GM18873 (cell line): Measurements from ENCODE around the gene FN3K.
"Not testable (repeated sequence)": the region's sequence is repeated elsewhere in the genome, so short reads cannot be mapped to it uniquely, and the experiment has no call there.

Experiments used
- ATAC-seq: cut with Tn5 transposase; IDR thresholded peaks from one replicate; pipeline ENCODE4 v1.9.1; 2021; ENCODE audit warnings: mild to moderate bottlenecking, moderate library complexity, moderate number of reproducible peaks; ENCODE audit not compliant: unreplicated experiment, low FRiP score

FN3K gene

DNA sequence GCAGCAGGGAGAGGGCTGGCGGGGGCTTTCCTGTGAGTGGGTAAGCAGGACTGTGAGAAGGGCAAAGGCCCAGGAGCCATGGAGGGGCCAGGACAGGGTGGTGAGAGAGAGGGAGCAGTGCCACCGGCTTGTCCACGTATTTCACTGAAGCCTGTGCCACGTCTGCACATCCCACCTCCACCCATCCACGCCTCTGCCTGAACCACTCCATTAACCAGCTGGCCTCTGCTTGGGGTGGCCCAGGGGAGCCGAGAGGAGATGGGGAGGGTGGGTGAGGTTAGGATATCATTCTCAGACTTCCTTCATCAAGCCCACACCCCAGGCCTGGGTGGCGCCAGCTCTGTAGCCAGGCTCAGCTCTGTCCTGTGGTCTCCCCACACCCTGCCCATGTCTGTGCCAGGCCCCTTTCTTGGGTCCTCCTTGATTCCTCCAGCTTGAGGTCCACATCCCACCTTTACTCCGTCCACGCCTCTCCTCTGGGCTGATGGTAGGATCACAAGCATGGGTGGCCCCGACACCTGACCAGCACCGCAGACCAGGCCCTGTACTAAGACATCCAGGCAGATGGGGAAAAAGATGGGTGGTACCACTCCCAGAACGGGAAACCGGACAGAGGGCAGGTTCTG is 3.2 kb upstream of the FN3K start:
- ATAC-seq = no peak

DNA sequence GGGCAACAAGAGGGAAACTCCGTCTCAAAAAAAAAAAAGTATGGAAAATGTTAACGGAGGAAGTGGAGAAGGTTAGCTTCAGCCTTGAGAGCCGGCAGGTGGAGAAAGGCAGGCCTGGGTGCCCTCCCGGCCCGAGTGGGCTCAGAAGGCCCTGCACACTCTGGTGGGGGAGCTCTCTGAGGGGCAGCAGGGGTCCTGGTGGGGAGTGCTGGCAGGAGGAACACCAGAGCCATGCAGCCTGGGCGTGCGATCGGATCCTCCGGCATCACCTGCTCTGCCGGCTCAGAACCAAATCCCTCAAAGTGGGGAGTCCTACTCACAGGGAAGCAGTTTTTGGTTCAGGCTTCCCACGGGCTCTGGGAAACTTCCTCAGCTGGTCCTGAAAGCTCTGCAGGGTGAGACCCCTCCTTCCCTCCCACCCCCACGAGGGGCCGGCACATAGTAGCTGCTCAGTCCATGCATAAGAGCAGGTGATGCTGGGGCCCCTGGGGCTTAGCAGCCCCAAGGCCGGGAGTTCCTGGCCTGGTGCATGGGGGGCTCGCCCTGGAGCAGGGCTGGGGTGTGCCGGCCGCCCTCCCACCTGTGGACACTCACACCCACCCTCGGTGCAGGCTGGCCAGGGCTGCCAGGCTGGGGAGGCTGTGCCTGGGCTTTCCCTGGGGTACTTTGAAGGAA is 1.2 kb downstream of the FN3K start:
- no peak for ATAC-seq

DNA sequence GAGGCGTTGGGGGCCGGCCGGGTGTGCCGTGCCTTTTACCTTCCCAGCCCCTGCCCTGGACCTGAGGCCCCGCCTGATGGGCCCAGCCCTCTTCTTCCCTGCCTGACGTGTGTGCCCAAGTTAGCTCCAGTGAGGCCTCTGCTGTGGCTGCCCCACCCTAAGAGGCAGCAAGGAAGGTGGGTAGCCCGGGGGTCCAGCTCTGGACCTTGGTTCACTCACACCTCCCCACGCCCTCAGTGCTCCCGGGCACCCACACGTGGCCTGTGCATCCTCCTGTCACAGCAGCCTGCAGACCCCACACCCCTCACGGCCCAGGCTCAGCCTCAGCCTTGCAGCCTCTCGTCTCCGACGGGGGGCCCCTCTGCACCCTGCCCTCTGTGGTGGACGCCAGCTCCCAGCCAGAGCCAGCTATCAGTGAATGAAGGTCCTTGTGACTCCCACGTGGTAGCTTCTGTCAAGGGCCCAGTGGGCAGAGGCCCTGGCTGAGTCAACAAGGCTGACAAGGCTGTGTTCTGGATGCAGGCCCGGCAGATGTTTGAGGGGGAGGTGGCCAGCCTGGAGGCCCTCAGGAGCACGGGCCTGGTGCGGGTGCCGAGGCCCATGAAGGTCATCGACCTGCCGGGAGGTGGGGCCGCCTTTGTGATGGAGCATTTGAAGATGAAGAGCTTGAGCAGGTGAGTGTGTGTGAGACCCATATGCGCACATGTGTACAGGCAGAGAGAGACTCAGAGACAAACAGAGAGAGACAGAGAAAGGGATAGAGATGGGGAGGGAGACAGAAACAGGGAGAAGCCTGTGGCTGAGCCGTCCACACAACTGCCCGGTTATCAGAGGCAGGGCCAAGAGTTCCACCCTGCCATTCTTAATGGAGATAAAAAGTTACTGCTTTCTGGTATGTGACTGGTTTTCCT is 2.8 kb downstream of the FN3K start:
- ATAC-seq = no peak

DNA sequence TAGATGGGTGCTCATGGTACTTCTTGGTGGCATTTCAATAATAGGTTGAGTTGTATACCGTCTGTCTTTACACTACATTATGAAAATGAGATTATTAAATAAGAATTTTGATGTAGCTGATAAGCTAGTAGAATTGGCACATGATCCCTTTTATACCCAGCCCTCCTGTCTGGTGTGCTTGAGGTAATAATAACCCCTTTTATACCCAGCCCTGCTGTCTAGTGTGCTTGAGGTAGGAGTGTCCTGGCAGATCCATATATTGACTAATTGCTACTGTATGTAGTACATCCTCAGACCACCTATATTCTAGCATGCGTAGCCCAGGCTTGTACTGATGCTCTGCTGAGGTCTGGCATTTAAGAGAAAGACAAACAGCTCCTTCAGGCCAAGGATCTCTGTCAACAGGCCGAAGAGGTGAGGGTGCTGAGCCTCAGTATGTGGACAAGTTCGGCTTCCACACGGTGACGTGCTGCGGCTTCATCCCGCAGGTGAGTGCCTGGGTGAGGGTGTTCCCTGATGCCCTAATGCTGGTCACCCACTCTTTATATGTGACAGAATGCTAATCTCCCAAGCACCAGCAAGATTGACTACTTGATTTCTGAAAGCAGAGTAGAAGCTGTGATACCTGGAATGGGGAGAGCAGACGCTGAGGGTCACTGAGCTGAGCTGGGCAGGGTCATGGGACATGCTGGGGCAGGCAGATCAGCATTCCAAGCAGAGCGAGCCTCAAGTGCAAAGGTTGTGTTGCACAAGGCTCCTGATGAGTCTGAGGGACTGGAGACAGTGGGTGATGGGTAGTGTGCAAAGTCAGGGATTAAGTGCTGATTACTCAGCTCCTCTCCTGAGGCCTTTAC is 5.7 kb downstream of the FN3K start:
- no peak for ATAC-seq

DNA sequence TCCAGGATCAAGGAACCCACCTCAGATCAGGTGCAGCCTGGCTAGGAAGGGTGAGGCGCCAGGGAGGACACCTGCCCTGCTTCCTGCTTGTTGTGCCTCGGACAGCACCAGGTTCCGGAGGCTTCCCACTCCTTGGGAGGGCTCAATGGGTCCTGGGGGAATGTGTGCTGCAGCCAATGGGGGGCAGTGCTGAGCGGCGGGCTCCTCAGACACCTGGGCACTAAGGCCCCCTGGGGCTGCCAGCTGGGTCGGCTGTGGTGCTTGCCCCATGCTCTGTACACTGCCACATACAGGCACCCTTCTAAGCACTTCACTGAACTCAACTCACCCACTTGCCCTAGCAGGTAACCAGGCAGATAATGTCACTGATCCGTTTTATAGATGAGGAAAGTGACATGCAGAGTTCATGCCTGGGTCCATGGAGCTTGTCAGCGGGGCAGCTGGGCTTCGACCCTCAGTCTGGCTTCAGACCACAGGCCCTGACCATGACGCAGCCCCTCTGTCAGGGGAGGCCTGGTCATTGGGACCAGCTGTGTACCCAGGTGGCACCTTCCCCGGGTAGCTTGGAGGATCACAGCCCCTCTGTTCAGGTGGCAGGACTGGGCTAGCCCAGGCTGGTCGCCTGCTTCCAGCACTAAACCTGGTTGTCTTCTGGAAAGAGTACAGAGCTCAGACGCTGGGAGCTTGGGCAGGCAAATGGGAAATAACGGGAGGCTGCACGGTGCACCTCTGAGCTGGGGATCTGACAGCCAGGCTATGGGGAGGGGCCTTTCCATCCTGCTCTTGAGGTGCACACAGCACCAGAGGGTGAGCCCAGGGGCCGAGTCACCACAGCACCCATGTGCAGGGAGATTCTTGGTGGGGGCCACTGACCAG is 8.2 kb downstream of the FN3K start:
- ATAC-seq = no peak

DNA sequence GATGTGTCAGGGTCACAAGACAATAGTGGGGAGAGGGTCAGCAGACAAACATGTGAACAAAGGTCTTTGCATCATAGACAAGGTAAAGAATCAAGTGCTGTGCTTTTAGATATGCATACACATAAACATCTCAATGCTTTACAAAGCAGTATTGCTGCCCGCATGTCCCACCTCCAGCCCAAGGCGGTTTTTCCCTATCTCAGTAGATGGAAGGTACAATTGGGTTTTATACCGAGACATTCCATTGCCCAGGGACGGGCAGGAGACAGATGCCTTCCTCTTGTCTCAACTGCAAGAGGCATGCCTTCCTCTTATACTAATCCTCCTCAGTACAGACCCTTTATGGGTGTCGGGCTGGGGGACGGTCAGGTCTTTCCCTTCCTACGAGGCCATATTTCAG is 9.3 kb downstream of the FN3K start:
- not testable (repeated sequence) for ATAC-seq

DNA sequence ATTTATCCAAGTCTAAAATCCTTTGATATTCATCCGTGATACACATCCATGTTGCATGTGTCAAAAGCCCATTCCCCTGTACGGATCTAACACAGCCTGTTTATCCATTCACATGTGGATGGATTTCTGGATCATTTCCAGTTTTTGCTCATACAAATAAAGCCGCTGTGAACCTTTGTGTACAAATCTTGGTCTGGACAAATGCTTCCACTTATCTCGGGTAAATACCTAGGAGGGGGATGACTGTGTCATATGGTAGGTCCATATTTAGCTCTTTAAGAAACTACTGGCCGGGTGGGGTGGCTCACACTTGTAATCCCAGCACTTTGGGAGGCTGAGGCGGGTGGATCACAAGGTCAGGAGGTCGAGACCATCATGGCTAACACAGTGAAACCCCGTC is 10.1 kb downstream of the FN3K start:
- no peak for ATAC-seq

DNA sequence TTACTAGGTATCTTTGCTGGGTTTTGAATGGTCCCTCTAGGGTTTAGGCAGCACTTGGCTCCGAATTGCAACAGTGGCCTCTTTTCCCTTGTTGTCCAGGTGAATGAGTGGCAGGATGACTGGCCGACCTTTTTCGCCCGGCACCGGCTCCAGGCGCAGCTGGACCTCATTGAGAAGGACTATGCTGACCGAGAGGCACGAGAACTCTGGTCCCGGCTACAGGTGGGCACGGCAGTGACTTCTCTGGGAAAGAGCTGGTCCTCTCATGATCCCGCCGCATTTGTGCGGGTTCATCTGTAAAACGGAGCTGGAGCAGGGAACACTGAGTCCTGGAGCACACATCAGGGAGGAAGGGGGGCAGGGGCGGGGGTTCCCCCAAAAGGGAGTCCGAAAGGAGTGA is 13.3 kb downstream of the FN3K start:
- no peak for ATAC-seq

DNA sequence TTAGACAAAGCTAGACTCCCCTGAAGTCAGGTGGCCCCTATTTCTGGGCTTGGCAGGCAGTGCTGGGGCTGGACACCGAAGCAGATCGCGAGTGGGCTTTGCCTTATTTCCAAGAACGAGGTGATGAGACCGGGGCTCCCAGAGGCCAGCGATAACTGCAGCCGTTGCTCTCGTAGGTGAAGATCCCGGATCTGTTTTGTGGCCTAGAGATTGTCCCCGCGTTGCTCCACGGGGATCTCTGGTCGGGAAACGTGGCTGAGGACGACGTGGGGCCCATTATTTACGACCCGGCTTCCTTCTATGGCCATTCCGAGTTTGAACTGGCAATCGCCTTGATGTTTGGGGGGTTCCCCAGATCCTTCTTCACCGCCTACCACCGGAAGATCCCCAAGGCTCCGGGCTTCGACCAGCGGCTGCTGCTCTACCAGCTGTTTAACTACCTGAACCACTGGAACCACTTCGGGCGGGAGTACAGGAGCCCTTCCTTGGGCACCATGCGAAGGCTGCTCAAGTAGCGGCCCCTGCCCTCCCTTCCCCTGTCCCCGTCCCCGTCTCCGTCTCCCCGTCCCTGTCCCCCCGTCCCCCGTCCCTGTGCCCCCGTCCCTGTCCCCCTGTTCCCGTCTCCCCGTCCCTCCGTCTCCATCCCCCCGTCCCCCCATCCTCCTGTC is 15.0 kb downstream of the FN3K start:
- no peak for ATAC-seq

DNA sequence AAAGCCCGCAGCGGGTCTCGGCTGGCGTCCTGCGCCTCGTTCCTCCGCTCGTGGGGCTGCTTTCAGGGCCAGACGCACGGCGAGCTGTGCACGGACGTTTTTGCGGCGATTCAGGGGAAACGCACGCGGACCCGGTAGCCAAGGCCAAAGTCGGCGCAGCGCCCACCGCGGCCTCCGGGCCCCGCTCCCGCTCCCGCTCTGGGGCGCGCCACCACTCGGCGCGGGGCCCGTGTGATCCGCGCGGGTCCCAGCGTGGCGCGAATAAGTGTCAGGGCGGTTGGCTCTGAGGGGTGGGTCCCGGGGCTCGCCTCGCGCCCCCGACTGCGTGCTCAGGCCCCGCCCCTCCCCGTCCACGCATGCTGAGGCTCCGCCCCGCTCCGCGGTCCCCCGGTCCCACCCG is 15.8 kb downstream of the FN3K start:
- ATAC-seq = no peak

DNA sequence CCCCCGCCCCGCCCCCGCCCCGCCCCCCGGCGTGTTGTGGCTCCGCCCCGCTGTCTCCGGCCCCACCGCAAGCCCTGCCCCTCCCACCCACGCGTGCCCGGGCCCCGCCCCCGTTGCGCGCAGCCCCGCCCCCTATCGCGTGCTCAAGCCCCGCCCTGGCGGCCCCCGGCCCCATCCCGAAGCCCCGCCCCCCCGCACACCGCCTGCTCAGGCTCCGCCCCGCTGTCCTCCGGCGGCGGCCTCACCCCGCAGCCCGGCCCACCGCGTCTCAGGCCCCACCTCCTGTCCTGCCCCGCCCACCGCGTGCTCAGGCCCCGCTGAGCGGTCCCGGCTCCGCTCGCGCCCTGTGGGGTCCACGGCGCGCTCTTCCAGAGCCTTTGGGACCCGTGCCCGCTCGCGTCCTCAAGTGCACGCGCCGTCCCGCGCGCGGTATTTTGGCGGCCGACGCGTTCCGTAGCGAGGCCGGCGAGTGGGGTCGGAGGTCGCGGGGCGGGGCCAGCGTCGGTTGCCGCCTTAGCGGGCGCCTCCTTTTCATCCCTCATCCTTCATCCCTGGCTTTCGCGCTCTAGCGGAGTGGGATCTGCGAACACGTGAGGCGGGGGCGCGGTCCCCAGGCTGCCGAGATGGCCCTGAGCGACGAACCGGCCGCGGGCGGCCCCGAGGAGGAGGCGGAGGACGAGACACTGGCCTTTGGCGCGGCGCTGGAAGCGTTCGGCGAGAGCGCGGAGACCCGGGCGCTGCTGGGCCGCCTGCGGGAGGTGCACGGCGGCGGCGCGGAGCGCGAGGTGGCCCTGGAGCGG is 16.4 kb downstream of the FN3K start, which contains the start of gene TBCD:
Gene TBCD (plus strand): TSS at position 495 of the 800 bp plus-strand sequence. CDS start 129 bp downstream, at position 624.
- ATAC-seq = peak; percentile 50

DNA sequence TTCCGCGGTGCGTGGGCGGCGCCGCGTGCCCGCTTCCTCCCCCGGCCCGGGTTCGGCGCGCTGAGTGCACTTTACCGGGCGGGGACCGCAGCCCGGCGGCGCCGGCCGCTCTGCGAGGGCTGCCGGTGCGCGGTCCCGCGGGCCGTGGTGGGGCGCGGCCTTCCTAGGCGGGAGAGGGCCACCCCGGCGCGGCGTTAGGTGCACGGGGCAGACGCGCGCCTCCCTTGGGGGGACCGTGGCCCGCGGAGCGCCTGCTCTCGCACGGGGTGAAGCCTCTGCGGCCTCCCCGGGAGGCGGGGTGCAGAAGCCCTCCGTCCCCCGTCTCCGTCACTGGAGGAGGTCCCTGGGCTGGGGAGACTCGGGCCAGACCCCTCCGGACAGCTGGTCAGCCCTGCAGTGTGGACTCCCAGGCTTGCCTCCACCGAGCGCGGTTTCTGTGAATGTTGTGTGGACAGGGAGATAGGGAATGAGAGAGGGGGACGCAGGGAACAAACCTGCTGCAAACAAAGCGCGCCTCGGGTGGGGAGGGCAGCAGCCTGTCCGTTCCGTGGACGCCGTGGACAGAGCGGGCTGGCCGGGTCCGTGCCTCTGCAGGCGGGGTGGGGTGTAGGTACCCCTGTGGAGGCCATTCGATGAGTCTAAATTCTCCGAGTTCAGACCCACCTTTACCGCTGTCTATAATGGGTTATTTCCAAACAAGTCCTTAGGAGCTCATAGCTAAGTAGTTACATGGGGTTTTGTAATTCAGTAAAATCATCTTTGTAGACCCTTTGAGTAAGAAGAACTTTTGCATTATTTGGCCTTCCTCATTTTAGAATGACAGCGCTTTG is 17.2 kb downstream of the FN3K start:
- ATAC-seq = peak; percentile 9

DNA sequence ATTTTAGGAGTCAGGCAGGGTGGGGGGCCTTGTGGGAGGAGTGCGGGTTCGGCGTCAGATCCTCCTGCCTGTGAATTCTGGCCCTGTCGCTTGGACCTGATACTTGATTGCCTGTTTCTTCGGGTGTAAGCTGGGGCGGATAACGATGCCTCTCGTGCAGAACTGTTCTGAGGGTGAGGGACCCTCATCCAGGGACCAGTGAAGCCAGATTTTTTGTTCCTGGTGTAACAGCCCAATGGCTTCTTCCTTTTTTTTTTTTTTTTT is 17.7 kb downstream of the FN3K start:
- ATAC-seq = no peak

DNA sequence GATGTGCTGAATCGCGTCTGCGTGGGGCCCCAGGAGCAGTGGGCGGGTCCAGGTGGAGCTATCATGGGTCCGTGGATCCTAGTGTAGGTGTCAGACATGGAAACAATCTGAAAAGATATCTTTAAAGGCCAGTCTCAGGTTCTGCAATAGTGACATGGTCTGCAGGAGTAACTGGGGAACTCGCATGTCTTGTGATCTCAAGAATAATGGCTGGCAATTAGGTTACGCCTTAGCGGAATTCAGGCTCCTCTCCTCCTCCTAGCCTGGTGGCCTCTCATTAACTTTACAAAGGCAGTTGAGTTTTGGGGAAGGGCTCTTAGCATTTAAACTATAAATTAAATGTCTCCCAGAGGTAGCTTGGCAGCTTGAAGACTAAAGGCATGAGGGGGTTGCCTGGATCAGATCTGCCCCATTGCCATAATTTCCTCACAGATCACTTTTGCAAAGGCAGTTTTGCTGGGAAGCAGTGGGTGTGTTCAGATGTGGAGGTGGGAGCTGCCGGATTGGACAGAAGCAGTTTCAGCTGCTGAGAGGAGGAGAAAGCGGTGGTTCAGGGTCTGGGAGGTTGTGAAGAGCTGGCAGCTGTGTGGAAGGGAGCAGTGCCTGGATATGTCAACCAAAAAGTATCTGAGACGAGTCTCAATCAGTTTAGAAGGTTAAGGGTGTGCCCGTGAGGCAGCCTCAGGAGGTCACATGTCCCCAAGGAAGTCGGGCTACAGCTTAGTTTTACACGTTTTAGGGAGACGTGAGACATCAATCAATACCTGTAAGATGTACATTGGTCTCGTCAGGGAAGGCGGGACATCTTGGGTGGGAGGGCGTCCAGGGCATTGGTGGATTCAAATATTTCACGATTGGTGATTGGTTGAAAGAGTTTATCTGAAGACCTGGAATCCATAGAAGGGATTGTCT is 19.1 kb downstream of the FN3K start:
- no peak for ATAC-seq

DNA sequence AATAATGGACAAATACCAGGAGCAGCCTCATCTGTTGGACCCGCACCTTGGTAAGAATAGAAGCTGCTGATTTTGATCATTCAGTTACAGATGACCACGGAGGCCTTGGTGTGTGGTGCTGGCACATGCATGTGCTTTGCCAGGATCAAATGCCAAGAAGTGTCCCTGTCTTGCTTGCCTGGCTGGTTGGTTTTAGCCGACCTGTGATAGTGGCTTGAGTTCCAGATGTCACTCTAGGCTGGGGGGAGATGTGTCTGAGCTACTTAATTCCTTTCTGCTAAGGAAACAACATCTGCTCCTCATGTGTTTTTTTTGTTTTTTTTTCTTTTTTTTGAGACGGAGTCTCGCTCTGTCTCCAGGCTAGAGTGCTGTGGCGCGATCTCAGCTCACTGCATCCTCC is 20.8 kb downstream of the FN3K start:
- no peak for ATAC-seq

DNA sequence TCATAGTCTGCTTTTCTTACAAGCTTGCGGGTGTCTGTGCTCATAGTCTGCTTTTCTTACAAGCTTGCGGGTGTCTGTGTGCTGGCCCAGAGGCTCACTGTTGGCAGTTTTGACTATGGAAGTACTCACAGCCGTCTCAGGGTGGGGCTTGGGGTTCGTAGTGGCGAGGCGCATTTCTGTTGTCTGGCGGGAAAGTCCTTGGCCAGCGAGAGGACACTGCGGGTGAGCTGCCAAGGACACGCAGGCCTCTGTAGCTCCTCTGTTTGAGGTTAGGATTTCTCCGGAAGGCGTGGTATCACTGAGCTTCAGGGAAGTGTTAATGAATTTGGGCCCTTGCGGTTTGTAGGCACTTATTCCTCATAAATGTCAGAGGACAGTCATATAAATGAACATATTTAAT is 30.0 kb downstream of the FN3K start:
- ATAC-seq = no peak
